ENCODE measurements around the gene PWP1.
"Not testable (repeated sequence)": the region's sequence is repeated elsewhere in the genome, so short reads cannot be mapped to it uniquely, and the experiment has no call there.

PWP1 gene

GRCh38 chr12:107668320-107669098, 17.1 kb upstream of the PWP1 start:
- no peak for DNase-seq

DNA sequence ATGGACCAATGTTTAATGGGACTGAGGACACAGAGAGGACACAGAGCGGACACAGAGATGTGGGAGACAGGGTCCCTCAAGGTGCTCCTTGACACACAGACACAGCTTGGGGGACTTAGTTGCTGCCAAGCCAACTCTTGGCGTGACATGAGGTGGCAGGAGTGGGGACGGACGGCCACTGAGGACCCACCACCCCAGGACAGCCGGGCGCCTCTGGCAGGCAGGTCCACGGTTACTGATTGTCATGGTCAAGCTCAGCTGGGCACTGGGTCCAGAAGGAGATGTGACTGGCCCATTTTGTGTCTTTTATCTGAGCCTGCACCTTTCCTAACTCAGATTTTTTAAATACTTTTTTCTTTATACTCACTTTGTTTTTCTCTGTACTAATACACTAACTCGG, 15.7 kb upstream of the PWP1 start:
- DNase-seq: no peak

GRCh38 chr12:107670999-107671643, 14.5 kb upstream of the PWP1 start:
- no peak for DNase-seq

DNA sequence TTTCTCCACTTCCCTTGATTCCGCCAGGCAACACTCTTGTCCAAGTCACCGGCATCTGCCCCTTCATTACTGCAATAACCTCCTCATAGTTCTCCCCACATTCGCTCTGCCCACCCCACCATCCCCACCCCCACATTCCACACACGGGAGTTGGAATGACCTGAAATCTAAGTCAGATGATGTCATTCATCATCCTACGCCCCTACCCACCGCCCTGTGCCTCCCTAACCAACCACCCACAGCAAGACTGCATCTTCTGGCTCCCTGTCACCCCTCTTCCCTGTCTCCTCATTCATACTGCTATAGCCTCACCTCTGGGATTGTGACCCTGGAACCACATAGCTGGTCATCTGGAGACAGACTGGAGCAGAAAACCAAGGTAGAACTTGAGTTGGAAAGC, 7.9 kb upstream of the PWP1 start:
- DNase-seq: no peak

DNA sequence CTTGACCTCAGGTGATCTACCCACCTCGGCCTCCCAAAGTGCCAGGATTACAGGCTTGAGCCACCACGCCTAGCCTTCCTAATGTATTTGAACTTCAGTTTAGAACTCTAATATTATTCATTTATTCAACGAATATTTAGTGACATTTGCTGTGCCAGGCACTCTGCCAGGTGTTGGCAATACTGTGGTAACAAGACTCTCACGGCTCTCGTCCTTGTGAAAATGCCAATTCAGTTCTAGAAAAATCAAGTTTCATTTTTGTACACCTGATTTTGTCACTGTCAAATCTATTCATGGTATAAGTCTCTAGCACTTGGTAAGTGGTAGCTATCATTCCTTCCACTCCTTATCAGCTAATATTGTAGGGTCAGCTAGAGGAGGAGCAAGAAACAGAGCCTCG, 6.3 kb upstream of the PWP1 start:
- DNase-seq: no peak

GRCh38 chr12:107681455-107681835, 4.2 kb upstream of the PWP1 start:
- no peak for DNase-seq

DNA sequence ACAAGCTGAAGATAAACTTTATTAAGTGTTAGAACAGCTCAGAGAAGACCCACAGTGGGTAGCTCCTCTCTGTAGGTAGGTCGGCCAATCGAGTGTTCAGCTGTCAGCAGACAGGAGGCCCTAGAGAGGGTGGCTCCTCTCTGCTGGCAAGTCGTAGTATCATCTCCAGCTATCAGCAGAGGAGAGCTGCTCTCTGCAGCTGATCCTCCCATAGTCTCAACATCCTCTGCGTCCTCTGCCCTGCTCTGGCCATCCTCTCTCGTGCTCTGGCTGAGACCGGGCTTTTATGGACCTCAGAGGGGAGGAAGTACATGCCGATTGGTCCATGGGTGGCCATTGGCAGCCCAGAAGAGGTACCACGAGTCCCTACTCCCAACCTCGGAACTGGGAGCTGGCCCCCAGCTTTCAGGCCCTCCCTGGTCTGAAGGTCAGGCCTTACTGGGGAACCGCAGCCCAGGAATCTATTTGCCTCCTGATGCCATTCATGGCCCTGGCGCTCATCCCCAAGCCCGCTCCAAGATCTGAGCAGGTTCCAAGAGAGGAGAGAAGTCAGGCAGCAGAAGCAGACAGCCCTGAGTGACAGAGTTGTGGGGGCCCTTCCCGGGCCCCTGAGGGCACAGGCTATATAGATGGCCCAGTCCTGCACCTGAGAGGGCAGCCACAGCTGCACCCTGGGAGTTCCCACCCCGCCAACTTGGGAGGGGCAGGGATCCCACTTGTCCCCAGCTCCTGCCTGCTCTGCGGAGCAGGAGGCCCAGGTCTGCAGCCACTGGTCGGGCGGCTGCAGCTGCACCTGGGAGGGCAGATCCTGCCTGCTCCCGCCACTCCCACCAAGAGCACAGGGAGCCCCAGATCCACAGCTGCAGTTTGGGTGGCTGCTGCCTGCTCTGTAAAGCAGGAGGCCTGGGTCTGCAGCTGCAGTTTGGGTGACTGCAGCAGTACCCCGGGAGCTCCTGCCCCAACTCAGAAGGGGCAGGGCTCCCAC, 3.5 kb upstream of the PWP1 start:
- DNase-seq: no peak

DNA sequence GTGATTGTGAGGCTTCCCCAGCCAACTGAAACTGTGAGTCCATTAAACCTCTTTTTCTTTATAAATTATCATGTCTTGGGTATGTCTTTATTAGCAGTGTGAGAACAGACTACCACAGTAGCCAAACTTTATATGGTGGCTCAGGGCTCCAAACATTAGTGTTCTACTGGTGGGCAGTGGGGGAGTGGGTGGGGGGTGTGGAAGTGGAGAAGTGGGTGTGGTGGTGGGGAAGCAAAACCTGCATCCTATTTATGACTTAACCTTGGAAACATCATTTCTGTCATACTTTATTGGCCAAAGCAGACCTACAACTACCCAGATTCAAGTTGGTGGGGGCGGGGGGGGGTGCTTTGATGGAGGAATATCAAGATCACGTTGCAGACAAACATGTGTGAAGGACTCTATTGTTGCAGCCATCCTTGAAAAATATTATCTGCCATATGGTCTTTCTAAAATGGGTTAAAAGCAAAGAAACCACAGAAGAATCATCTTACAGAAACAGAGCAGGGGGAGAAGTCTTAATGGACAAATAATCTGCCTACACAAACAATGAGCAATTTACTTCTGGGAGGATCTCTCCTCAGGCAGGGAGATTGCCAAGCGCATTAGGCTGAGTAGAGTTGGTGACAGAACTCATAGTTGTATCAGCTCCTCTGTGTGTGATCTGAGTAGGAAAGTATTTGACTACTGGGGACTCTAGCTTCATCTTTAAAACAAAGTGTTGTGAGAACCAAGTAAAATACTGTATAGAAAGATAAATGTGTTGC, 1.4 kb upstream of the PWP1 start:
- DNase-seq: no peak

DNA sequence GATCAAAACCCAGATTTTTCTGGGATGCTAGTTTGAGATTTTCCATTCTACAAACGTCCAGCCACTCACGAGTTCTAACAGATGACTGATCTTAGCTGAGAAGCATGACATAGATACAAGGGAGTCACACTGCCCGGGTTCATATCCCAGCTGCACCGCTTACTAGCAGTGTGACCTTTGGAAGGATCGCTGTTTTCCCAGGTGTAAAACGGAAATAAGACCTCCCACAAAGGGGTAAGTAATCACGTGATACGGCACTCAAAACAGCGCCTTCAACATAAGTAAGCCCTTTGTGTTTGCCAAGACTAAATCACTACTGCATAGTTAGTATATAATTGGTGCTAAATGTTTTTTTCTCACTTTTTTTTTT, 624 bp upstream of the PWP1 start:
- DNase-seq: no peak

DNA sequence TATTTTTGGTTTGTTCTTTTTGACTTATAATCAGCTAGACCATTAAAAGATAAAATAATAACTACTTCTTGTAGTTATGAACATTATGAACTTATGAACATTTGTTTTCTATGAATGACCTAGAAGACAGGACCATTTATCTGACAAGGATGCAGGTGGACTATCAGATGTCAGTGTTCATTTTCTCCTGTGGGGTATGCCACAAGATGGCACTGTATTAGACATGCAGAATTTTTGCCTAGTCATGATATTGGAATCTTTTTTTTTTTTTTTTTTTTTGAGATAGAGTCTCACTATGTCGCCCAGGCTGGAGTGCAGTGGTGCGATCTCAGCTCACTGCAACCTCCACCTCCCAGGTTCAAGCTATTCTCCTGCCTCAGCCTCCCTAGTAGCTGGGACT, 10.2 kb downstream of the PWP1 start:
- not testable (repeated sequence) for DNase-seq

GRCh38 chr12:107702106-107702505, 16.5 kb downstream of the PWP1 start:
- DNase-seq: no peak

- DNase-seq: no peak
Measured at GRCh38 chr12:107704041-107704440, 18.4 kb downstream of the PWP1 start.

GRCh38 chr12:107705522-107705921, 19.9 kb downstream of the PWP1 start:
- DNase-seq: not testable (repeated sequence)

DNA sequence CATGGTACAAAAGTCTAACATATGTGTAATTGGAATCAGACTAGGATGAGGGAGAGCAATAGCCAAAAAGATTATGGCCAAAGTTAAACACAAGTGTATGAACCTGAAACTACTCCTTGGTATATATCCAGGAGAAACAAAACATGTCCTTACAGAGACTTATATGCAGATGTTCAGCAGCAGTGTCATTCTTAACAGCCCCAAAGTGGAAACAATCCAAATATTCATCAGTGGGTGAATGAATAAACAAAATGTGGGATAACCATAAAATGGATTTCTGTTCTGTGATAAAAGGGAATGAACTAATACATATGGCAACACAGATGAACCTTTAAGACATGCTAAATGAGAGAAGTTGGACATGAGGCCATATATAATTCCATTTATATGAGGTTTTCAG, 30.2 kb downstream of the PWP1 start:
- no peak for DNase-seq

- DNase-seq: no peak
Measured at GRCh38 chr12:107718606-107719005, 33.0 kb downstream of the PWP1 start.

GRCh38 chr12:107727327-107727726, 41.7 kb downstream of the PWP1 start:
- DNase-seq: not testable (repeated sequence)

DNA sequence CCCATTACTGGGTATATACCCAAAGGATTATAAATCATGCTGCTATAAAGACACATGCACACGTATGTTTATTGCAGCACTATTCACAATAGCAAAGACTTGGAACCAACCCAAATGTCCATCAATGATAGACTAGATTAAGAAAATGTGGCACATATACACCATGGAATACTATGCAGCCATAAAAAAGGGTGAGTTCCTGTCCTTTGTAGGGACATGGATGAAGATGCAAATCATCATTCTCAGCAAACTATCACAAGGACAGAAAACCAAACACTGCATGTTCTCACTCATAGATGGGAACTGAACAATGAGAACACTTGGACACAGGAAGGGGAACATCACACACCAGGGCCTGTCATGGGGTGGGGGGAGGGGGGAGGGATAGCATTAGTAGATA, 42.1 kb downstream of the PWP1 start:
- DNase-seq: not testable (repeated sequence)

DNA sequence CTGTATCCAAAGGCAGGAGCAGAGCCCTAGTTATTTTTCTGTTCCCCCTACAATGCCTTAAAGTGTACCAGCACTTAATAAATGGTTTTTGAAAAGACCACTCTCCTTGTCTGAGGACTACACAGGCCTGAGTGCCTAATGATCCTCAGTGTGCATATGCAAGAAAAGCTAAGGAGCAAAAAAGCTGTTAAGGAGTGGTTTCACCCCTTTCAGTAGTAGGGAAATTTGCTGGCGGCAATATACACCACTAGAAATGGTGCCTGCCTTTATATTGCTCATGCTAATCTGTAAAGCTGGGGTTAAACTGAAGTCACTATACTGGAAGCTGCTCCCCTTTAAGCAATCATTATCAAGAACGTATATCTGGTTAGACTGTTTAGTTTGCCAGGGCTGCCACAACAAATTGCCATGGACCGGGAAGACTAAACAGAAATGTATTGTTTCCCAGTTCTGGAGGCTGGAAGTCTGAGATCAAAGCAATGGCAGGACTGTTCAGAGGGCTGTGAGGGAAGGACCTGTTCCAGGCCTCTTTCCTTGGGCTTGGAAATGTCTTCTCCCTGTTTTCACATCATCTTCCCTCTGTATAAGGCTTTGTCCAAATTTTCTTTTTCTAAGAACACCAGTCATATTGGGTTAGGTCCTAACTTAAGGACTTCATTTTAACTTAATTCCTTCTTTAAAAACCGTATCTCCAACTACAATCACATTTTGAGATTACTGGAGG, 45.2 kb downstream of the PWP1 start:
- DNase-seq: no peak

DNA sequence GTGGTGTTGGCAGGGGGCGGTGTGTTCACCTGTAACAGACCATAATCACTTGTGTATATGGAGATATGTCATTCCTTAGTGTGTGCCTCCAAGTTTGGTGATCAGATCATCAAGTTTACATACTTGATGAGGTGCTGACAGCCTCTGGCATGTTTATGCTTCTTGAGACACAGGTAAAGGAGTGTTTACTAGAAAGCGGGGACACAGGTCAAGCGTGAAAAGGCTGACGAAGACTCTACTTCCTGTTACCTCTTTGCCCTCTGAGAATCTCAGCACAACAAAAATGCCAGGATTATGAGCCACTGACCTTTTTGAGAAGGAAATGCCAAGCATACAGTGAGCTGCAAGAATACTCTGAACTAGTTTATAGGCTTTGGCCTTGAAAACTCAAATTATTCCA, 45.8 kb downstream of the PWP1 start:
- DNase-seq: no peak

DNA sequence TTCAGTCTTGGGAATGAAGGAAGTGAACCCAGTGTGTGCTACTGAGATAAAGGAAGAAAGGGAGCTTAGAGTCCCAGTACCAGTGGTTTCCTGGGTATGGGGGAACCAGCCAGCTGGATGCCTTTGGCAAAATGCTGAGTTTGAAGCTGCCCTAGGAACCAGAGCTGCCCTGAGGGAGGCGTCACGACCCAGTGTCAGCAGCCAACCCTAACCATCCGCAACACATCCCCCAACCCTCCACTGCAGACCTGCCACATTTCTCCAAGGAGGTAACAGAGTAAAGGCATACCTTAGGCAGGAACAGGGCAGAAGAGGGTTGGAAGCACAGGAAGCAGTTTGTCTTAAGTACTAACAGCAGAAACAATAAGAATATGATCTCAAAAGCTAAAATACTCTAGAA, 46.8 kb downstream of the PWP1 start:
- DNase-seq: no peak

DNA sequence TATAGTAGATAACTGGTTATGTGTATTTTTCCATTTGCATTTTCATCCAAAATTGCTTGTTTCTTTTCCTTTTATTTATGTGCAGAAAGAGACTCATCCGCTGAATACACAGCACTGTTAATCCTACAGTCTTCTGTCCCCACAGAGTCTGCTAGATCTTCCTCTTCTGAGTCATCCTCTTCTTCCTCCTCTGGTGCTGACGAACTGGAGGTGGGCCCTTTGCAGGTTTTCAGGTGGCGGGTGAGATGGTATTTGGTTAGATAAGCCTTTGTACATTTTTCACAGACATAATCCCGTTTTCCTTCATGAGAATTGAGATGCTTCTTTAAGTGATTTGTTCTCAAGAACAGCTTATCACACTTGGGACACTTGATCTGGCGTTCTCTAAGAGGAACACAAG, 48.5 kb downstream of the PWP1 start:
- no peak for DNase-seq

GRCh38 chr12:107735763-107736162, 50.2 kb downstream of the PWP1 start:
- no peak for DNase-seq

All from right hindlimb (tissue), 1 donor.